CD4-positive, alpha-beta T cell treated with Interleukin-15 for 4 hours (primary cell): ENCODE data around the gene GNG13.
"Not testable (repeated sequence)": the region's sequence is repeated elsewhere in the genome, so short reads cannot be mapped to it uniquely, and the experiment has no call there.

Experiments used
- DNase-seq: peaks from one replicate; pipeline ENCODE4 v3.0.0-alpha.2; 2020; ENCODE audit warnings: low spot score

The GNG13 gene

GRCh38 chr16:831571-832413 lies 31.3 kb upstream of the GNG13 start:
- DNase-seq, result no peak

DNA sequence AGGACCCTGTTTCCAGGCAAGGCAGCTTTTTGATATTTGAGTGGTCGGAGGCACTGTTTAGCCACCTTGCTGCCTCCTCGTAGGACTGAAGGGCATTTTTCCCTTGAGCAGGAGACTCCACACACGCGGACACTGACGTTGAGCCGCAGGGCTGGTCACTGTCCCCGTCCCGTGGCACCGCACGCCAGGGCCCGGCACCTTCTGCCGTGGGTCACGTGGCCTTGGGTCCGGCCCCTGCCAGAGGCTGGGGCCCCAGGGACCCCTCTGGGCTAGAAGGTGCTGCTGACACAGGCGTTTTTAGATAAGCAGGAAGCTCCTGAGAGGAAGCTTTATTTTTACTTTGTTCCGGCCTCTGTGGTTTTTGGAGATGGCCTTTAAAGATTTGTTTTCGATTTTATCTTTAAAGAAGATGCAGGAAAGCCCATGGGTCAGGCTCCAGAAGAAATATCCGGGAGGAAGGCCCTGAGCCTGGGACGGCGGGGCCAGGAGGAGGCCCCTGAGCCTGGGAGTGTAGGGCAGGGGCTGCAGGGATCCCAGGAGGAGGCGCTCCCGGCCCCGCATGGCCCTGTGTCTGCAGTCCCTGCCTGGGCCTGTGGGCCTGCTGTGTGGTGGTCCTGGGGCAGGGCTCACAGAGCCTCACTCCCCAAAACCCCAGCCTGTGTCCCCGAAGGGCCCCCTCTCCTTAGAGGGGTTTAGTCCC lies 30.5 kb upstream of the GNG13 start:
- DNase-seq, result no peak

GRCh38 chr16:830107-830870 lies 29.8 kb upstream of the GNG13 start:
- no peak for DNase-seq

DNA sequence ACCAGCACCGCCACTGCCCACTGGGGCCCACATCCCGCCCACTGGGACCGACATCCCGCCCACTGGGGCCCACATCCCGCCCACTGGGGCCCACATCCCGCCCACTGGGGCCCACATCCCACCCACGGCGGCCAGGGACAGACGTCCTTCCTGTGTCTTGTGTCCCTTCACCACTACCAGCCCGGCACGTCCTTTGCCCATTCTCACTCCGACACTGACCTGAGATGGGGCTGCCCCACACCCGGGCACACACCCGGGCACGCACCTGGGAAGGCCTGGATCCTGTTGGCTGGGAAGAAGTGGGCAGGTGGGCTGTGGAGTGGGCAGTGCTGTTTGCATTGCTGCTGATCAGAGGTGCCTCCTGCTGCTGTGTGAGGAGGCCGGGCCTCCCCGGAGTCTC lies 28.4 kb upstream of the GNG13 start:
- no peak for DNase-seq

DNA sequence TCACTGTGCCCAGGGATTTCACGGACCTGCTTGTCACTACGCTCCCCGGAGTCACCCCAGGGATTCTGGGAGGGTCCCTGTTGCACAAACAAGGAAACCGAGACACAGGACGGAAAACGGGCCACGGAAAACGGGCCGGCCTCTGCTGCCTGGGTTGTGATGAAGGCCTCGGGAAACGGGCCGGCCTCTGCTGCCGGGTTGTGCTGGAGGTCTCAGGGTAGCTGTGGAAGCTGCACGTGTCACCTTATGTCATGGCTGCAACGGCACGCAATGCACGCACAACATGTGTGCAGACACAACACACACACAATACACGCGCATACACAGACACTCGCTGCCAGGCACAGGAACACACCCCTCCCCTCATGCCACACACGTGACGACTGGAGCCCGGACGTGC lies 27.0 kb upstream of the GNG13 start:
- DNase-seq, result no peak

DNA sequence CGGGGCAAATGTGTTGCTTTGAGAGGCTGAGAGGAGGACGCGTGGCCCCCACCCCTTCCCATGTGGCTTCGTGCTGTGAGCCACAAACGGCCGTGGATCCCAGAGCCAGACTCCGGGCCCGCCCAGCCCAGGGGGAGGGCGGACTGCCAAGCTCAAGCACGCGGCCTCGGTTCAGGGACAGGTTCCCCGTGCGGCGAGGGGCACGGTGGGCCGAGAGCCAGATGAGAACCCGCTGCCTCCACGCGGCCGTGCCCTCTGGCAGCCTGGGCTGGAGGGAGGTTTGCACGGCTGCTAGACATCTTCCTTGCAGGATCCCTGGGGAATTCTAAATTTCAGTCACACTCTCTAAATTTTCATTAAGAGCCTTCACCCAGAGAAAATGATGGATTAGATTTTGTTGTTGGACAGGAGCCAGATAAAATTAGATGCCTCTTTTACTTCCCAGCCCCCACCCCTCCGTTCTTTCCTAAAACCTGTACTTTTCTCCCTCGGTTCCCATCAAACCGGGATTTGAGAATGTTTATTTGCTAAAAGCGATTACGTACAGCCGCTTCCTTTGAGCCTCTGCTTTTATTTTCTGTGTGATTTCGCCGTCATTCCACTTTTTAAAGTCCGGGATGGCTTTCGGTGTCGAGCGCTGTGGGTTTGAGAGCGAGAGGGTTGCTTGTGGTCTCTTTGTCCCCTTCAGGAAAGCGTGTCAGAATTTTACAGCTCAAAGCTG lies 25.0 kb upstream of the GNG13 start:
- no peak for DNase-seq

- no peak for DNase-seq
These were observed 24.1 kb upstream of the GNG13 start for GRCh38 chr16:824601-825000.

DNA sequence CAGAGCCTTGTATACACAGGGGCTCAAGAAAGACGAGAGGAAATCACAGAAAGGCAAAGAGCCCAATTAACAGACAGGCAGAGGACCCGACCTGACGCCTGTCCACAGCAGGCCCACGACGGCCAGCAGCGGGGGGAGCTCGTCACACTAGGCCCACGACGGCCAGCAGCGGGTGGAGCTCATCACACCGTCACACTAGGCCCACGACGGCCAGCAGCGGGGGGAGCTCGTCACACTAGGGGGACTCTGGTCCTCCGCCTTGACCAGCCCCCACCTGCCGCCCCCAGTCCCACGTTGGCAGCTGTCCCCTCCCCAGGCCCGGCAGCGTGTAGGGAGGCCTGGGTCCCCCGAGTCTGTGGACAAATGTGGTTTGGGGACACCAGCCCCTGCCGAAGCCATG lies 23.7 kb upstream of the GNG13 start:
- no peak for DNase-seq

DNA sequence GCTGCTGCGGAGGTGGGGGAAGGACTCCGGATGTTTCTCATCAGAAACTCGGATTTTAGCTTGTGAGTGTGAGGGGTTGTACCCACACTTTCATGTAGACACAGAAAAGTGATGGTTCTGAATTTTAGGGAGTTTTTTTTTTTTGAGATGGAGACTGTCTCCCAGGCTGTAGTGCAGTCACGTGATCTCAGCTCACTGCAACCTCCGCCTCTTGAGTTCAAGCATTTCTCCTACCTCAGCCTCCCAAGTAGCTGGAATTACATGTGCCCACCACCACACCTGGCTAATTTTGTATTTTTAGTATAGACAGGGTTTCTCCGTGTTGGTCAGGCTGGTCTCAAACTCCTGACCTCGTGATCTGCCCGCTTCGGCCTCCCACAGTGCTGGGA lies 22.4 kb upstream of the GNG13 start:
- DNase-seq, result no peak

DNA sequence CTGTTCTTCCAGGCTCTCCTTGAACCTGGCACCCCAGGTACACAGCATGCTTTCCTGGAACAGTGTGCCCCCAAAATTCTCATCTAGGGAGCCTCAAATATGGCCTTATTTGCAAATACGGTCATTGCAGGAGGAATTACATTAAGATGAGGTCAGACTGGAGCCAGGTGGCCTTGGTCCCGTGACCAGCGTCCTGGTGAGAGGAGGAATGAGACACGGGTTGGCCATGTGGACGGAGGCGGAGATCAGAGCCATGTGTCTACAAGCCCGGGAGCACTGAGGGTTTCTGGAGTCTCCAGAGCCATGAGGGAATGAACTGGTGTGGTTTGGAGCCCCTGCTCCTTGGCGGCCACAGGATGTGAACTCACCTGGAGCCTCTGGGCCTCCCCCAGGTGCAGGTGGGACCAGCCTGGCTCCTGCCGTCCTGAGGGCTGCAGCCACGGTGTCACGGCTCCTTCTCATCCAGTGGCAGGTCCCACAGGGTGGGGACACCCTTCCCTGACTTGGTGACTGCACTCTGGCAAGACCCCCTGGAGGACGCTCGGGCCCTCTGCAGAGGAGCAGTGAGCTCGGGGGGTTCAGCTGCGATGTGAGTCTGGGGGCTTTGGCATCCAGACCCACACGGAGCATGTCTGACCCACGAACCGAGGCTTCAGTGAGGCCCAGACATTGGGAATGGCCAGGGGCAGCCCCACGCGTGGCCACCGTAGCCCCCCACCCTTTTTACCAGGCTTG lies 21.8 kb upstream of the GNG13 start:
- no peak for DNase-seq

DNA sequence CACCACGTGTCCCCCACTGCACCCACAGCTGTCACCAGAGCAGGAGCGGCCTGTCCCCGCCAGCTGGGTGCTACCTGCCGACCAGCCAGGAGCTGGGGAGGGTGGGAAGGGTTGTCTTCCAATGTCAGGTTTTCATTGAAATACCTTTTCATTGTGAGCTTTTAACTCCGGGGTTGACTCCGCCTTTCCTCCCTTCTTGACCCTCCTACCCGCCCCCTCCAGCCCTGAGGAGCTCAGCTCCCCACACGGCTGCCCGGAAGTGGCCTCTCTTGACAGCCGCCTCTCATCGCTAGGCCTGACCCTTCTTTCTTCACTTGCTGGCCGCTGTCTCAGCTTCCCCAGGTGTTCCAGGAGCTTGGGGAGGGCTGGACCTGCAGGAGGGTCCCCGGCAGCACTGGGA lies 21.2 kb upstream of the GNG13 start:
- DNase-seq, result no peak

GRCh38 chr16:820748-821147 lies 20.2 kb upstream of the GNG13 start:
- no peak for DNase-seq

DNA sequence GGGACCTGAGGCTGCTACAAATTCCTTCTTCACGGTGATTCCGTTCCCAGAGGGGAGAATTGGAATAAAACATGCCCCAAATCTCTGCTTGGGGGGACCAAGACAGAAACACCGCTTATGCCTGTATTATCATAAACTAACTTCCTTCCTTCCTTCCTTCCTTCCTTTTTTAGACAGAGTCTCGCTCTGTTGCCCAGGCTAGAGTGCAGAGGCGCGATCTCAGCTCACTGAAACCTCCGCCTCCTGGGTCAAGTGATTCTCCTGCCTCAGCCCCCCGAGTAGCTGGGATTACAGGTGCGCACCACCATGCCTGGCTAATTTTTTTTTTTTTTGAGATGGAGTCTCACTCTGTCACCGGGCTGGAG lies 19.5 kb upstream of the GNG13 start:
- DNase-seq, result not testable (repeated sequence)

DNA sequence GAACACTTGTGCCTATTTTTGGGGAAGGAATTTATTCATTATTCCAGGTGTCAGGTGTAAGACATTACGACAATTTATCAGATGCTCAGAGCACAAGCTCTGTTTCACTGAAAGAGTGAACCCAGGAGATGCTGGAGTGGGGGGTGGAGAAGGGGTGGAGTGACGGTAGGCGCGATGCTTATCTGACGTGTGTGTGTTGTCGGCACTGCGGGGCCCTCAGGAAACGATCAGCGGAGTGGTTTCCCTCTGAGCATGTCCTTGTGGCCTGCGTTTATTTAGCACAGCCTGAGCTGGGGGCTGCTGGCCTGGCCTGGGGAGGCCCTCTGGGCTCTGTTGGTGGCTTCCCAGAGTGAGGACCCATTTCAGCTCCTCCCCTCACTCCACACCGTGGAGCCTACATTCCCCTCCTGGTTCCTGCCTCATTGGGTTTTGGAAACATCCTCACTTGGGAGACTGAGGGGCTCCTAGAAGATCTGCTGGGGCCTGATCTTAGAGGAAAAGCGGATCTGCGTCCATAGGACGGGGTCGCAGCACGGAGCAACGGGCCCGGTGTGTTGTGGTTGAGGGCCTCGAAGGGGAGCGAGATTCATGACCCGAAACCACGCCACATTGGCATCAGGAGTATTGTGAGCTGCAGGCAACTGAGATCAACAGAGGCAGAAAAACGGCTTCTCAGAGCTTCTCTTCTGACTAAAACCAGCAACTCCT lies 19.0 kb upstream of the GNG13 start:
- no peak for DNase-seq

- DNase-seq, result no peak
These were observed 18.1 kb upstream of the GNG13 start for GRCh38 chr16:818592-818991.

DNA sequence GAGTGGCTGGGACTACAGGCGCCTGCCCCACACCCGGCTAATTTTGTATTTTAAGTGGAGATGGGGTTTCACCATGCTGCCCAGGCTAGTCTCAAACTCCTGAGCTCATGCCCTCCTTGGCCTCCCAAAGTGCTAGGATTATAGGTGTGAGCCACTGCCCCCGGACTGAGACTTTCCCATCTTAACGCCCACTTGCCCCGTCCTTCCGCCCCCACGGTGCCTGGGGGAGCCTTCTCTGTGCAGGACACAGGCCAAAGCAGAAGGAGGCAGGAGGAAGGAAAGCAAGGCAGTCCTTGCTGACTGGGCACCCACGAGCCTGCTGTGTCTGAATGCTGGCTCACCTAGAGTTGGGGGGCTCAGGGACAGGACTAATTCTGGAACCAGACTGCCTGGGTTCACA lies 17.6 kb upstream of the GNG13 start:
- DNase-seq, result no peak

- DNase-seq, result no peak
These were observed 16.7 kb upstream of the GNG13 start for GRCh38 chr16:817001-817906.

DNA sequence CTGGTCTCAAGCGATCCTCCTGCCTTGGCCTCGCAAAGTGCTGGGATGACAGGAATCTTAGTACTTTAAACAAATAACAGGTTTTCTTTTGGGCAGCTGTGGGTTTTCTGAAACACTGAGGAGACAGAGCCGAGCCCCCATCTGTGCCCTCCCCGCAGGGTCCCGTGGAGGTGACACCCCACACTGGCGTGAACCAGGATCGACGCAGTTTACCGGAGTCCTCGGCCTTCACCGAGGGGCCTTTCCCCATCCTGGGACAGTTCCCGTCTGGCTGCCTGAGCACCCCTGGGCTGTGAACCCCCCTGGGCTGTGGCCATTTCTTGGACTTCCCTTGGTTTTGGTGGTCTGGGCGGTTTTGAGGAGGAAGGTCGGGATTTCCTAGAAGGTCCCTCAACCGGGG lies 15.3 kb upstream of the GNG13 start:
- DNase-seq, result no peak

DNA sequence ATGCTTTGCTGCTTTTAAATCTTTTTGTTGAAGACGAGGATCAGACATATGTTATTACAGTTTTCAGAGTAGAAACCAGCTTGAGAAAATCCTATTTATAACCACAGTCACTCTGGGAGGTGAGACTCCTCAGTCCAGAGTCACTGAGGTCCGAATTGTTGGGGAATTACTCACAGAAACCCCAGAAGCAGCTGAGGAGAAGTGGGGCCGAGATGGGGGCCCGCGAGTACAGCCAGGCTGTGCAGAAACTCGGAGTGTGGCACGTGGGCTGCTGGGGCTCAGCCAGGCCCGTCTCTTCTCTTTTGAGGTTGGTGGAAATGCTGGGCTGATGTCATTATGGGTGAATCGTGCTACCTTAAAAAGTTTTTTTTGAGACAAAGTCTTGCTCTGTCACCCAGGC lies 14.4 kb upstream of the GNG13 start:
- DNase-seq, result no peak

DNA sequence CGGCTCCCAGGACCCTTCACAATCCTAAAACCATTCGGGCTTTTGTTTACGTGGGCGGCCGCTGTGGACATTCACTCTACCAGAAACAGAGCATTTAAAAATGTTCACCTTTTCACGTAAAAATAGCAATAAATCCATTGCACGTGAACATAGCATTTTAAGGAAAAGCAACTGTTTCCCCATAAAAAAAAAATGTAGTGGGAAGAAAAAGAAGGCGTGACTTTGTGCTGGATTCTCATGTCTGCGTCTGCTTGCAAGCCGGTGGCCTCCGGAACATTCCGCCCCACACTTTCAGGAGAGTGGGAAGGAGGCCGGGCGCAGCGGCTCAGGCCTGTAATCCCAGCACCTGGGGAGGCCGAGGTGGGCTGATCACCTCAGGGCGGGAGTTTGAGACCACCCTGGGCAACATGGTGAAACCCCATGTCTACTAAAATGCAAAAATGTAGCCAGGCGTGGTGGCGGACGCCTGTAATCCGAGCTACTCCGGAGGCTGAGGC lies 13.4 kb upstream of the GNG13 start:
- no peak for DNase-seq
